Liver (tissue), 9 donors: ENCODE measurements around the gene SURF2. TPM values are rescaled to one million over a fixed set of nuclear protein-coding genes. Genes with fewer than 3 reads are reported as not detected.

Experiments
- DNase-seq: peaks from one replicate; pipeline ENCODE4 v3.0.0-alpha.2; 2017; ENCODE audit warnings: low spot score
- H3K27ac ChIP-seq, 2 donors: one replicate each; pipeline ENCODE4 v1.7.0; 2013; ENCODE audit warnings: inconsistent platforms in 2 of 2, low read length in 2 of 2, control low read depth in 1 of 2, low read depth in 1 of 2, mild to moderate bottlenecking in 1 of 2
- H3K27me3 ChIP-seq, 4 donors: one replicate each; pipeline versions ENCODE4 v1.6.1 to v1.7.0; 2013; ENCODE audit warnings: low read length in 3 of 4, inconsistent platforms in 1 of 4, mild to moderate bottlenecking in 1 of 4, moderate library complexity in 1 of 4; ENCODE audit not compliant: control insufficient read depth in 4 of 4, insufficient read depth in 4 of 4
- H3K36me3 ChIP-seq, 4 donors: one replicate each; pipeline versions ENCODE4 v1.6.1 to v1.7.0; 2013; ENCODE audit warnings: low read length in 3 of 4, mild to moderate bottlenecking in 3 of 4, low read depth in 1 of 4, moderate library complexity in 1 of 4; ENCODE audit not compliant: control insufficient read depth in 4 of 4, insufficient read depth in 3 of 4
- H3K4me1 ChIP-seq, 4 donors: one replicate each; pipeline versions ENCODE4 v1.6.1 to v1.7.0; 2013; ENCODE audit warnings: low read length in 3 of 4, mild to moderate bottlenecking in 3 of 4, moderate library complexity in 1 of 4; ENCODE audit not compliant: control insufficient read depth in 4 of 4, insufficient read depth in 4 of 4
- H3K4me3 ChIP-seq, 3 donors: one replicate each; pipeline versions ENCODE4 v1.6.1 to v1.7.0; 2013; ENCODE audit warnings: low read length in 3 of 3, control low read depth in 1 of 3, low read depth in 1 of 3, mild to moderate bottlenecking in 1 of 3
- H3K9ac ChIP-seq, 2 donors: one replicate each; pipeline ENCODE4 v1.7.0; 2013; ENCODE audit warnings: low read length in 2 of 2, mild to moderate bottlenecking in 2 of 2, moderate library complexity in 2 of 2, control low read depth in 1 of 2, low read depth in 1 of 2
- H3K9me3 ChIP-seq, 4 donors: one replicate each; pipeline versions ENCODE4 v1.6.1 to v1.7.0; 2013; ENCODE audit warnings: low read length in 3 of 4; ENCODE audit not compliant: control insufficient read depth in 4 of 4
- ATF3 ChIP-seq: IDR thresholded peaks from 2 replicates; pipeline ENCODE4 v1.6.1; 2016; ENCODE audit warnings: antibody characterized with exemption
- CTCF ChIP-seq: fragments of 150-350 bp; IDR thresholded peaks from 2 replicates; pipeline ENCODE4 v1.5.1; 2017; ENCODE audit warnings: improper control_type of control experiment, low read depth, low read length; ENCODE audit not compliant: missing input control
- EGR1 ChIP-seq, 2 donors: IDR thresholded peaks; 2 replicates each; pipeline ENCODE4 v1.6.1; 2016 to 2018; ENCODE audit warnings: antibody characterized with exemption in 2 of 2, low read depth in 2 of 2
- FOXA1 ChIP-seq: IDR thresholded peaks from 2 replicates; pipeline ENCODE4 v1.6.1; 2016; ENCODE audit warnings: antibody characterized with exemption
- FOXA2 ChIP-seq: IDR thresholded peaks from 2 replicates; pipeline ENCODE4 v1.6.1; 2016; ENCODE audit warnings: antibody characterized with exemption
- GABPA ChIP-seq, 2 donors: IDR thresholded peaks in 1 of 2; conservative IDR thresholded peaks in 1 of 2; 2 replicates each; pipeline ENCODE4 v1.6.1; 2016; ENCODE audit warnings: antibody characterized with exemption in 2 of 2, mild to moderate bottlenecking in 1 of 2, moderate library complexity in 1 of 2
- HNF4A ChIP-seq, 2 donors: conservative IDR thresholded peaks; 2 replicates each; pipeline ENCODE4 v1.6.1; 2016; ENCODE audit warnings: antibody characterized with exemption in 2 of 2, mild to moderate bottlenecking in 2 of 2
- HNF4G ChIP-seq: IDR thresholded peaks from 2 replicates; pipeline ENCODE4 v1.6.1; 2016; ENCODE audit warnings: antibody characterized with exemption
- JUND ChIP-seq, 2 donors: IDR thresholded peaks; 2 replicates each; pipeline ENCODE4 v1.6.1; 2016; ENCODE audit warnings: antibody characterized with exemption in 2 of 2
- MAX ChIP-seq: IDR thresholded peaks from 2 replicates; pipeline ENCODE4 v1.6.1; 2016; ENCODE audit warnings: antibody characterized with exemption
- NR2F2 ChIP-seq: IDR thresholded peaks from 2 replicates; pipeline ENCODE4 v1.6.1; 2016; ENCODE audit warnings: antibody characterized with exemption
- RAD21 ChIP-seq, 2 donors: IDR thresholded peaks; 2 replicates each; pipeline ENCODE4 v1.6.1; 2016; ENCODE audit warnings: antibody characterized with exemption in 2 of 2, mild to moderate bottlenecking in 2 of 2
- REST ChIP-seq: IDR thresholded peaks from 2 replicates; pipeline ENCODE4 v1.6.1; 2016; ENCODE audit warnings: antibody characterized with exemption, mild to moderate bottlenecking
- RXRA ChIP-seq, 2 donors: IDR thresholded peaks; 2 replicates each; pipeline ENCODE4 v1.6.1; 2017 to 2018; ENCODE audit warnings: antibody characterized with exemption in 2 of 2, mild to moderate bottlenecking in 1 of 2
- SP1 ChIP-seq: IDR thresholded peaks from 2 replicates; pipeline ENCODE4 v1.6.1; 2018; ENCODE audit warnings: antibody characterized with exemption, mild to moderate bottlenecking
- TAF1 ChIP-seq: conservative IDR thresholded peaks from 2 replicates; pipeline ENCODE4 v1.6.1; 2016; ENCODE audit warnings: antibody characterized with exemption, mild to moderate bottlenecking
- YY1 ChIP-seq: IDR thresholded peaks from 2 replicates; pipeline ENCODE4 v1.6.1; 2016; ENCODE audit warnings: antibody characterized with exemption, mild to moderate bottlenecking
- ZBTB33 ChIP-seq: IDR thresholded peaks from 2 replicates; pipeline ENCODE4 v1.6.1; 2016; ENCODE audit warnings: antibody characterized with exemption
- WGBS: extraction: QIAGEN DNeasy Blood & Tissue Kit; methylation state at CpG from one replicate; pipeline ENCODE4 v1.1.7; 2013; 5-methylcytosine and 5-hydroxymethylcytosine counted together
- polyA plus RNA-seq, 2 donors: library from polyadenylated mRNA; stranded (reverse) in 1 of 2; unstranded in 1 of 2; fragments of 200-250 nt in 1 of 2; fragments of >200 nt in 1 of 2; fragmentation: Nextera tagmentation in 1 of 2; extraction: Ambion mirVana in 1 of 2; gene quantifications; one replicate each; pipeline versions ENCODE4 v1.2.1 to v1.2.3, GENCODE V29; 2013 to 2015
- total RNA-seq, 2 donors: library from RNA; depleted of rRNA; stranded (reverse); fragments of >200 nt; gene quantifications; one replicate each; pipeline ENCODE4 v1.2.3, GENCODE V29; 2014
- donor health status: healthy.
- donor health status: healthy.
- donor health status: healthy.
- donor health status: healthy.
- donor health status: healthy.

The SURF2 gene
- total and polyA plus RNA-seq, 4 donors: 6.0 to 15.8 (median 13.7) TPM

- Histone ChIP-seq H3K9ac (no peak overlapping the region), H3K27ac (no peak overlapping the region), H3K4me3 (no peak overlapping the region), H3K9me3 (no peaks in the 10 kb centered on the region), H3K36me3 (peaks cover 20 to 39% (median 29%) of the 10 kb centered on the region in 4 donors), H3K4me1 (peaks cover 0 to 26% (median 13%) of the 10 kb centered on the region in 4 donors), H3K27me3 (no peaks in the 10 kb centered on the region)
- no peak for TF ChIP-seq NR2F2
- no peak for TF ChIP-seq JUND (IDR thresholded peaks at IDR 0.05)
- TF ChIP-seq RAD21 (IDR thresholded peaks at IDR 0.05): no peak
- TF ChIP-seq MAX: no peak
- no peak for TF ChIP-seq RXRA (IDR thresholded peaks at IDR 0.05)
- WGBS: 96% methylated on average over 57 of the region's 57 CpGs
- DNase-seq: no peak
Measured at GRCh38 chr9:133331641-133332380, 24.5 kb upstream of the SURF2 start.

- Histone ChIP-seq H3K4me1 (peaks cover 0 to 26% (median 13%) of the 10 kb centered on the region in 4 donors), H3K36me3 (peaks cover 20 to 39% (median 29%) of the 10 kb centered on the region in 4 donors), H3K9ac (no peak overlapping the region), H3K9me3 (no peaks in the 10 kb centered on the region), H3K27ac (no peak overlapping the region), H3K4me3 (no peak overlapping the region), H3K27me3 (no peaks in the 10 kb centered on the region)
- DNase-seq: no peak
- TF ChIP-seq FOXA2 (no peak), HNF4G (no peak), CTCF (no peak), SP1 (no peak), ZBTB33 (no peak), GABPA (IDR thresholded peaks at IDR 0.05 in 1 of 2, conservative IDR thresholded peaks at IDR 0.05 in 1 of 2) (no peak), RAD21 (IDR thresholded peaks at IDR 0.05) (no peak), JUND (IDR thresholded peaks at IDR 0.05) (no peak), TAF1 (no peak), NR2F2 (no peak), FOXA1 (no peak), MAX (no peak), REST (no peak), ATF3 (no peak), EGR1 (IDR thresholded peaks at IDR 0.05; ENCODE audit: low read depth in 2 of 2) (no peak), HNF4A (conservative IDR thresholded peaks at IDR 0.05) (no peak), YY1 (no peak), RXRA (IDR thresholded peaks at IDR 0.05) (no peak)
- WGBS: 96% methylated on average over 20 of the region's 20 CpGs
Measured at GRCh38 chr9:133332381-133332730, 24.0 kb upstream of the SURF2 start.
